Measurements from ENCODE around the gene FYCO1. TPM values are rescaled to one million over a fixed set of nuclear protein-coding genes. Genes with fewer than 3 reads are reported as not detected.
"Not testable (repeated sequence)": the region's sequence is repeated elsewhere in the genome, so short reads cannot be mapped to it uniquely, and the experiment has no call there.

Gene FYCO1
- total RNA-seq, 3 donors from 2014 or later (not counting 1 experiment from before 2014, with no cell fraction given), result 23.0 to 28.4 (median 27.5) TPM

DNA sequence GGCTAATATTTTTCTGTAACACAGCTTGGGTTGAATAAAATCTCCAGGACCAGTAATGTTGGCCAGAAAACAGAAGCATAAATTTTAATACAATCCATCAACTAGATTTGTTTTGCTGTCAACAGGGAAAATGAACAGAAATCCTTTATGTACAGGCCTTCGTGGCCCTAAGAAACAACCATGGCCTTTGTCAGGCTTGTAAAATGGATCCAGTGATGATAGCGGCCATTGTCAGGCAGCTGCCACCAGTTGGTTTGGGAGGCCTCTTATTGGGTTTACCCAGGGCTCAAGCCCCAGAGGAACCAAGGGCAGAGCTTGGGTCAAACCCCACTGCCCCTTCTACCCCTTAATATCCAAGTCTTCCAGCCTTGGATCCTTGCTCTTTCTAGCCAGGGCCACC is 5.6 kb upstream of the FYCO1 start:
- Histone ChIP-seq H3K36me3 (ENCODE audit: control insufficient read depth, insufficient read depth, low read length) (no peaks in the 10 kb centered on the region), H3K27me3 (ENCODE audit: control insufficient read depth, insufficient read depth, low read length) (no peaks in the 10 kb centered on the region), H3K4me1 (ENCODE audit: control insufficient read depth, insufficient read depth, low read length) (peaks cover 4% of the 10 kb centered on the region), H3K27ac (ENCODE audit: low read length) (no peak overlapping the region), H3K9me3 (ENCODE audit: control insufficient read depth, insufficient read depth, low read length) (no peaks in the 10 kb centered on the region), H3K4me3 (ENCODE audit: low read length) (no peak overlapping the region)
- intact Hi-C loops (cut with micrococcal nuclease), result no loop called here
- DNase-seq (no peak), ATAC-seq (no peak)
- no peak overlapping the region for H3K4me3 Mint-ChIP-seq
- H3K36me3 Mint-ChIP-seq, result no peaks in the 10 kb centered on the region
- TF ChIP-seq, protein P1, sequence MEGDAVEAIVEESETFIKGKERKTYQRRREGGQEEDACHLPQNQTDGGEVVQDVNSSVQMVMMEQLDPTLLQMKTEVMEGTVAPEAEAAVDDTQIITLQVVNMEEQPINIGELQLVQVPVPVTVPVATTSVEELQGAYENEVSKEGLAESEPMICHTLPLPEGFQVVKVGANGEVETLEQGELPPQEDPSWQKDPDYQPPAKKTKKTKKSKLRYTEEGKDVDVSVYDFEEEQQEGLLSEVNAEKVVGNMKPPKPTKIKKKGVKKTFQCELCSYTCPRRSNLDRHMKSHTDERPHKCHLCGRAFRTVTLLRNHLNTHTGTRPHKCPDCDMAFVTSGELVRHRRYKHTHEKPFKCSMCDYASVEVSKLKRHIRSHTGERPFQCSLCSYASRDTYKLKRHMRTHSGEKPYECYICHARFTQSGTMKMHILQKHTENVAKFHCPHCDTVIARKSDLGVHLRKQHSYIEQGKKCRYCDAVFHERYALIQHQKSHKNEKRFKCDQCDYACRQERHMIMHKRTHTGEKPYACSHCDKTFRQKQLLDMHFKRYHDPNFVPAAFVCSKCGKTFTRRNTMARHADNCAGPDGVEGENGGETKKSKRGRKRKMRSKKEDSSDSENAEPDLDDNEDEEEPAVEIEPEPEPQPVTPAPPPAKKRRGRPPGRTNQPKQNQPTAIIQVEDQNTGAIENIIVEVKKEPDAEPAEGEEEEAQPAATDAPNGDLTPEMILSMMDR (IDR thresholded peaks at IDR 0.05), result no peak
- no peaks in the 10 kb centered on the region for H3K9me3 Mint-ChIP-seq
- H3K27me3 Mint-ChIP-seq (ENCODE audit: low read depth in 2 of 2), result peaks cover 10 to 20% of the 10 kb centered on the region in 2 donors
- peaks cover 5% of the 10 kb centered on the region in 2 donors for H3K4me1 Mint-ChIP-seq
- H3K27ac Mint-ChIP-seq, result no peak overlapping the region
- WGBS (ENCODE audit: insufficient coverage), result 97% methylated on average over 2 of the region's 2 CpGs

DNA sequence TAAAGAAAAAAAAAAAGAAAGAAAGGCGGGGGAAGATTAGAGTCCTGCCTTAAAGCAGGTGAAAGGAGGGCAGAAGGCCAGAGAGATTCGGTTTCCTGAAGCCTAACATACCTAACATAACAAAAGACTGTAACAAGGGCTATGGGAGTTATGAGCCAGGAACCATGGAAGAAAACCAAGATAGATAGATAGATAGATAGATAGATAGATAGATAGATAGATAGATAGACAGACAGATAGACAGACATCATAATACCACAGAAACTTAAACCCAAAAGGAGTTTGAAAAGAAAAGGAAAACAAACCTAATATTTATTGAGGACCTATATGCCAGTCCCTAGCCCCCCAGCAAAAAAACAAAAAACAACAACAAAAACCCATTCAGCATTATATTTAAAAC is 2.3 kb upstream of the FYCO1 start:
- DNase-seq (no peak), ATAC-seq (no peak)
- H3K4me3 ChIP-seq (ENCODE audit: low read length), result no peak overlapping the region
- Mint-ChIP-seq H3K36me3 (no peaks in the 10 kb centered on the region), H3K27ac (no peak overlapping the region), H3K9me3 (no peaks in the 10 kb centered on the region), H3K27me3 (ENCODE audit: low read depth in 2 of 2) (peaks cover 8 to 16% of the 10 kb centered on the region in 2 donors), H3K4me3 (no peak overlapping the region), H3K4me1 (peaks cover 19 to 25% of the 10 kb centered on the region in 2 donors)
- intact Hi-C loops (cut with micrococcal nuclease), result loop anchor here (10.0 kb wide), 1 partner anchor 303 kb away; no protein-coding TSS in a partner anchor
- H3K36me3 ChIP-seq (ENCODE audit: control insufficient read depth, insufficient read depth, low read length), result no peaks in the 10 kb centered on the region
- H3K27me3 ChIP-seq (ENCODE audit: control insufficient read depth, insufficient read depth, low read length), result no peaks in the 10 kb centered on the region
- no peaks in the 10 kb centered on the region for H3K9me3 ChIP-seq (ENCODE audit: control insufficient read depth, insufficient read depth, low read length)
- H3K27ac ChIP-seq (ENCODE audit: low read length), result no peak overlapping the region
- TF ChIP-seq, protein P1 (IDR thresholded peaks at IDR 0.05), result no peak
- peaks cover 28% of the 10 kb centered on the region for H3K4me1 ChIP-seq (ENCODE audit: control insufficient read depth, insufficient read depth, low read length)
- no CpG with 5 or more reads among the region's 2 CpGs for WGBS (ENCODE audit: insufficient coverage)

DNA sequence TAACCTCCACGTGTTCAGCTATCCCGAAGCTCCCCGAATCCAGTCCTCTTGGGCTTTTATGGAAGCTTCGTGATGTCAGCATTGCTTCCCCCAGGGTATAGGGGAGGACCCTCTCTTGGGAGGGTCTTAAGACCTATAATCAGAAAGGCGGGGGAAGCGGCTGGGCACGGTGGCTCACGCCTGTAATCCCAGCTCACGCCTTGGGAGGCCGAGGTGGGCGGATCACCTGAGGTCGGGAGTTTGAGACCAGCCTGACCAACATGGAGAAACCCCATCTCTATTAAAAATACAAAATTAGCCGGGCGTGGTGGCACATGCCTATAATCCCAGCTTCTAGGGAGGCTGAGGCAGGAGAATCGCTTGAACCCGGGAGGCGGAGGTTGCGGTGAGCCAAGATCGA is 1.9 kb upstream of the FYCO1 start:
- H3K27me3 ChIP-seq (ENCODE audit: control insufficient read depth, insufficient read depth, low read length); ATAC-seq; H3K4me3 ChIP-seq (ENCODE audit: low read length); H3K4me3 Mint-ChIP-seq; H3K36me3 ChIP-seq (ENCODE audit: control insufficient read depth, insufficient read depth, low read length); H3K27ac ChIP-seq (ENCODE audit: low read length); H3K9me3 Mint-ChIP-seq; H3K27ac Mint-ChIP-seq; DNase-seq; H3K36me3 Mint-ChIP-seq; H3K9me3 ChIP-seq (ENCODE audit: control insufficient read depth, insufficient read depth, low read length): not testable (repeated sequence)
- peaks cover 33% of the 10 kb centered on the region for H3K4me1 ChIP-seq (ENCODE audit: control insufficient read depth, insufficient read depth, low read length)
- intact Hi-C loops (cut with micrococcal nuclease), result loop anchor here (10.0 kb wide), 1 partner anchor 303 kb away; no protein-coding TSS in a partner anchor
- H3K27me3 Mint-ChIP-seq (ENCODE audit: low read depth in 2 of 2), result peaks cover 8 to 16% of the 10 kb centered on the region in 2 donors
- 98% methylated on average over 19 of the region's 19 CpGs for WGBS (ENCODE audit: insufficient coverage)
- H3K4me1 Mint-ChIP-seq, result peaks cover 23 to 29% of the 10 kb centered on the region in 2 donors

DNA sequence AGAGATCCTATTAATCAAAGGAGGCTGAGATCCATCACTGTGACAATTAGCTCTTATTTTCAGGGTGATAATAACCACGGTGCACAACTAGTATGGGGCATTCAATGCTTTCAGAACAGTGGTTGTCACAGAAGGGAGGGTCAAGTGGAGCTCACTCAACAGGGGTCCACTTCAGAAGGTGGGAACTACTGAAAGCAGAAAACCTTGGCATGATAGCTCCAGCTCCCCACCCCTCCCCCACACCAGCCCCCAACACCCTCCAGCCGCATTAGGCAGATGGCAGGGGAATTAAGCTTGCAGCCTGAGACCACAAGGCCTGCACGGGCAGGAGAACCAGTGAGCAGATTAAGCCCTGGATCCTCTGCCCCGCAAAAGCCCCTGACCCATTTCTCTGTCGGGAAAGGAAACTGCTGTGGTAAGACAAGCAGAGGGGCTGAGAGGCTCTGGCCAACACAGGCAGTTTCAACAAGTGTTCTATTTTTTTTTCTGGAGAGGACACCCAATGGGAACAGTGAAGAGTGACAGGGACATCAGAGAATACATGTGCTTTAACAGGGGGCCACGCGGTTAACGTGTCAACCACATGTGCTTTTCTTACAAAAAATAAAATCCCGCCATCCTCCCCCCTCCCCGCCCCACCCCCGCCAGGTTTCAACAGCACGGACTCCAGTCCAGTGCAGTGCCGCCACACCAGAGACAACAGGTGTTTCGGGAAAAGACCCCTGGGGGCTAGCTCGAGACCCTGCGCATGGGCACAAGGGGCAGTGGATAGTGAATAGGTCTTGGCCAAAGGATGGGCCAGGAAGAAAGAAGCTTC is 997 bp downstream of the FYCO1 start:
- H3K9me3 ChIP-seq (ENCODE audit: control insufficient read depth, insufficient read depth, low read length), result no peaks in the 10 kb centered on the region
- 1% methylated on average over 14 of the region's 16 CpGs for WGBS (ENCODE audit: insufficient coverage)
- Mint-ChIP-seq H3K9me3 (no peaks in the 10 kb centered on the region), H3K27me3 (ENCODE audit: low read depth in 2 of 2) (peaks cover under 1 to 7% of the 10 kb centered on the region in 2 donors), H3K36me3 (no peaks in the 10 kb centered on the region), H3K4me1 (peaks cover 47 to 51% of the 10 kb centered on the region in 2 donors), H3K27ac (peak overlapping the region; percentile 81 to 85), H3K4me3 (peak overlapping the region; percentile 87)
- no peaks in the 10 kb centered on the region for H3K27me3 ChIP-seq (ENCODE audit: control insufficient read depth, insufficient read depth, low read length)
- intact Hi-C loops (cut with micrococcal nuclease), result loop anchor here (2.0 to 10.0 kb wide), 4 partner anchors 18 to 300 kb away; no protein-coding TSS in a partner anchor
- H3K4me1 ChIP-seq (ENCODE audit: control insufficient read depth, insufficient read depth, low read length), result peaks cover 53% of the 10 kb centered on the region
- H3K27ac ChIP-seq (ENCODE audit: low read length), result peak overlapping the region; percentile 95
- TF ChIP-seq, protein P1 (IDR thresholded peaks at IDR 0.05), result no peak
- peak overlapping the region; percentile 85 for H3K4me3 ChIP-seq (ENCODE audit: low read length)
- DNase-seq (peak; percentile 69 to 85), ATAC-seq (peak; percentile 58 to 69 (median 68))
- H3K36me3 ChIP-seq (ENCODE audit: control insufficient read depth, insufficient read depth, low read length), result no peaks in the 10 kb centered on the region

Data from natural killer cell (primary cell).